ENCODE measurements around the gene ELMOD1.

ELMOD1 gene

GRCh38 chr11:107581147-107581546, 9.8 kb upstream of the ELMOD1 start:
- H2AFZ ChIP-seq = no peak overlapping the region
- no peak overlapping the region for H3K9ac ChIP-seq
- TF ChIP-seq, protein P1, sequence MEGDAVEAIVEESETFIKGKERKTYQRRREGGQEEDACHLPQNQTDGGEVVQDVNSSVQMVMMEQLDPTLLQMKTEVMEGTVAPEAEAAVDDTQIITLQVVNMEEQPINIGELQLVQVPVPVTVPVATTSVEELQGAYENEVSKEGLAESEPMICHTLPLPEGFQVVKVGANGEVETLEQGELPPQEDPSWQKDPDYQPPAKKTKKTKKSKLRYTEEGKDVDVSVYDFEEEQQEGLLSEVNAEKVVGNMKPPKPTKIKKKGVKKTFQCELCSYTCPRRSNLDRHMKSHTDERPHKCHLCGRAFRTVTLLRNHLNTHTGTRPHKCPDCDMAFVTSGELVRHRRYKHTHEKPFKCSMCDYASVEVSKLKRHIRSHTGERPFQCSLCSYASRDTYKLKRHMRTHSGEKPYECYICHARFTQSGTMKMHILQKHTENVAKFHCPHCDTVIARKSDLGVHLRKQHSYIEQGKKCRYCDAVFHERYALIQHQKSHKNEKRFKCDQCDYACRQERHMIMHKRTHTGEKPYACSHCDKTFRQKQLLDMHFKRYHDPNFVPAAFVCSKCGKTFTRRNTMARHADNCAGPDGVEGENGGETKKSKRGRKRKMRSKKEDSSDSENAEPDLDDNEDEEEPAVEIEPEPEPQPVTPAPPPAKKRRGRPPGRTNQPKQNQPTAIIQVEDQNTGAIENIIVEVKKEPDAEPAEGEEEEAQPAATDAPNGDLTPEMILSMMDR (IDR thresholded peaks at IDR 0.05) = no peak
- no peaks in the 10 kb centered on the region for H3K9me3 ChIP-seq (ENCODE audit: control insufficient read depth, low read length)
- H3K4me2 ChIP-seq (ENCODE audit: low read length) = no peak overlapping the region
- no peaks in the 10 kb centered on the region for H3K27me3 ChIP-seq (ENCODE audit: control insufficient read depth, insufficient read depth, low read length)
- no peak overlapping the region for H3K27ac ChIP-seq
- no peaks in the 10 kb centered on the region for H3K79me2 ChIP-seq
- no peak overlapping the region for H3K4me3 ChIP-seq (ENCODE audit: low read depth, low read length)
- no peaks in the 10 kb centered on the region for H3K36me3 ChIP-seq (ENCODE audit: control insufficient read depth, insufficient read depth, low read length)
- H3K4me1 ChIP-seq = no peaks in the 10 kb centered on the region

DNA sequence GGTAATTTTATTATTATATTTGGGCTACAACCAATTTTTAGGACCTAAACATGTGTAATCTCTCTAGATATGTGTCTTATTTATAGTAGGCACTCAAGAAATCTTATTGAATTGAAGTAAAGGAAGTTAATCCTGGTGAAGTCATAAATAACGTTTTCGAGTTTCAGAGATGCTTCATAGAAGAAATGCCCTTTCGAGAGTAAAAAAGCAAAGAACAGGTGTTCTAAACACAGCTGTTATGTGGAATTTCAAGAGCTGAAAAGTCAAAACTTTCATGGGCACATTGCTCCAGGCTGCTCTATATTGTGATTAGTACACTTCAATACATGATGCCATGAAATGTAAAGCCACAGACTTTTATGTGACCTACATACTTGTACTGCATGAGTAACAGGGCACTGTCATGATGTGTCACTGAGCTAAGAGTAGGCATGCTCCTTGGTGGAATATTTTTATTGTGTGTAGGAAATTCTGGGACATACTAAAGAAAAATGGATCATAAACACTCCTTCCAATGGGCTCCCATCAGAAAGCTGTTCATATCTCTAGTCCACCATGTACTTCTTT, 7.2 kb upstream of the ELMOD1 start:
- Histone ChIP-seq H3K9me3 (ENCODE audit: control insufficient read depth, low read length) (no peaks in the 10 kb centered on the region), H3K4me1 (no peaks in the 10 kb centered on the region), H2AFZ (no peak overlapping the region), H3K27me3 (ENCODE audit: control insufficient read depth, insufficient read depth, low read length) (no peaks in the 10 kb centered on the region), H3K36me3 (ENCODE audit: control insufficient read depth, insufficient read depth, low read length) (no peaks in the 10 kb centered on the region), H3K79me2 (no peaks in the 10 kb centered on the region), H3K4me2 (ENCODE audit: low read length) (no peak overlapping the region), H3K27ac (no peak overlapping the region), H3K4me3 (ENCODE audit: low read depth, low read length) (no peak overlapping the region), H3K9ac (no peak overlapping the region)
- TF ChIP-seq, protein P1 (IDR thresholded peaks at IDR 0.05) = no peak

GRCh38 chr11:107587306-107587979, 3.5 kb upstream of the ELMOD1 start:
- Histone ChIP-seq H3K9ac (no peak overlapping the region), H3K9me3 (ENCODE audit: control insufficient read depth, low read length) (no peaks in the 10 kb centered on the region), H3K27me3 (ENCODE audit: control insufficient read depth, insufficient read depth, low read length) (no peaks in the 10 kb centered on the region), H3K27ac (no peak overlapping the region), H3K4me1 (no peaks in the 10 kb centered on the region), H3K4me2 (ENCODE audit: low read length) (no peak overlapping the region), H3K79me2 (no peaks in the 10 kb centered on the region), H2AFZ (no peak overlapping the region), H3K4me3 (ENCODE audit: low read depth, low read length) (no peak overlapping the region), H3K36me3 (ENCODE audit: control insufficient read depth, insufficient read depth, low read length) (no peaks in the 10 kb centered on the region)
- TF ChIP-seq, protein P1 (IDR thresholded peaks at IDR 0.05) = no peak

DNA sequence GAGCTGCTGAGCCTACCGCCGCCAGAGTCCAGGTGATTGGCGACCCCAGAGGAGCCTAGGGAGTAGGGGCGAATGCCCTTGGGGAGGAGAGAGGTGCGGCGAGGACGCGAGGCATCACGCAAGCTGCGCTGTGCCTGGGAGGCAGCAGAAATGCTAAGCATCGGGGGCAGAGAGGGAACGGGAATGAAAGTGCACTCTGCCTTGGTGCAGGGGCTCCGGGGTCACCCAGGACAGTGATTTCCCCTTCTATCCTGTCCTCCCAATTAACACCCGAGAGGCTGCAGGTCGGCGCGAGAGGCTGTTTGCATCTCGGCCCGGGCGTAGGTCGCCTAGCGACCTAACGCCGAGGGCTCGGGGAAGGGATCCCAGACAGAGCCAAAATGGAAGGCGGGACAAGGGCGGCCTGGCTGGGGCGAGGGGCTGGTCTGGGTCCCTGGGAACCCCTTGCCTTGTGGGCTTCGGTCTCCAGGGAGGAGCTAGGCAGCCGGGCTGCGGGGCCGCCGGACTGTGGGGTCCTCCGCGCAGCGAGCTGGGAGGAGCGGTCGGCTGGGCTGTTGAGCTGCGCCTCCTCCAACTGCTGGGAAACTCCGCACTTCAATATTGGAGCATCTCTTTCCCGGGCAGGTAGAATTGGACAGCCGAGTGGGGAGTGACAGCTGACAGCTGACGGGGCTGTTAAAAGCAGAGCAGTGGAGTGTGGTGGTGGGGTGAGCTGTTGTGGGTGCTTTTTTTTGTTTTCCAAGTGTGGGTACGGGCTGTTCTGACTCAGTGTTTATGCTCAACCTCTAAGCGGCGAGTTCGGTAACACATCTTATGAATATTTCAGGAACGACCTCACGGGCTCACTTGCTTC, 657 bp downstream of the ELMOD1 start:
- peak overlapping the region; percentile 57 for H3K4me3 ChIP-seq (ENCODE audit: low read depth, low read length)
- no peak overlapping the region for H3K9ac ChIP-seq
- no peak overlapping the region for H3K27ac ChIP-seq
- no peaks in the 10 kb centered on the region for H3K79me2 ChIP-seq
- no peaks in the 10 kb centered on the region for H3K9me3 ChIP-seq (ENCODE audit: control insufficient read depth, low read length)
- peak overlapping the region; percentile 88 for H2AFZ ChIP-seq
- TF ChIP-seq, protein P1 (IDR thresholded peaks at IDR 0.05) = no peak
- H3K27me3 ChIP-seq (ENCODE audit: control insufficient read depth, insufficient read depth, low read length) = no peaks in the 10 kb centered on the region
- no peaks in the 10 kb centered on the region for H3K36me3 ChIP-seq (ENCODE audit: control insufficient read depth, insufficient read depth, low read length)
- H3K4me2 ChIP-seq (ENCODE audit: low read length) = peak overlapping the region; percentile 83
- H3K4me1 ChIP-seq = no peaks in the 10 kb centered on the region

Measured in parathyroid adenoma (tissue), 2 donors.